Adrenal gland (tissue), 12 donors: Measurements from ENCODE around the gene GRIN2D. TPM values are rescaled to one million over a fixed set of nuclear protein-coding genes. Genes with fewer than 3 reads are reported as not detected.

ENCODE experiments used
- DNase-seq, 7 donors: peaks; one replicate each; pipeline ENCODE4 v3.0.0-alpha.2; 2019 to 2020
- H3K27ac ChIP-seq, 5 donors: fragments of 200-600 bp; sonication (generic) in 4 of 5; 1 replicate in 3 of 5; 2 replicates in 2 of 5; pipeline versions ENCODE4 v1.5.1 to v1.8.0; 2016 to 2020; ENCODE audit warnings: mild to moderate bottlenecking in 1 of 5
- H3K27me3 ChIP-seq: fragments of 200-600 bp; 2 replicates; pipeline ENCODE4 v1.8.0; 2021
- H3K36me3 ChIP-seq, 2 donors: fragments of 200-600 bp; replicated peaks in 1 of 2; 1 replicate in 1 of 2; 2 replicates in 1 of 2; pipeline versions ENCODE4 v1.5.1 to v1.8.0; 2018 to 2022
- H3K4me1 ChIP-seq, 2 donors: fragments of 200-600 bp; replicated peaks in 1 of 2; 1 replicate in 1 of 2; 2 replicates in 1 of 2; pipeline versions ENCODE4 v1.5.1 to v1.8.0; 2018 to 2021
- H3K4me3 ChIP-seq, 4 donors: fragments of 200-600 bp; sonication (generic) in 3 of 4; one replicate each; pipeline ENCODE4 v1.5.1; 2016 to 2018
- H3K9me3 ChIP-seq, 3 donors: fragments of 200-600 bp; sonication (generic) in 1 of 3; replicated peaks in 1 of 3; 1 replicate in 2 of 3; 2 replicates in 1 of 3; pipeline versions ENCODE4 v1.5.1 to v1.8.0; 2016 to 2021
- POLR2A ChIP-seq, 2 donors: fragments of 450-650 bp; IDR thresholded peaks; one replicate each; pipeline ENCODE4 v1.6.1; 2017; ENCODE audit warnings: antibody characterized with exemption in 2 of 2, mild to moderate bottlenecking in 2 of 2, moderate library complexity in 1 of 2
- WGBS, 4 donors: extraction: QIAGEN DNeasy Blood & Tissue Kit in 2 of 4; methylation state at CpG; one replicate each; pipeline versions ENCODE4 v1.1.5 to v1.1.7; 2013 to 2017; 5-methylcytosine and 5-hydroxymethylcytosine counted together
- intact Hi-C, 2 donors: fragments of 100-400 bp; cut with DNase I; formaldehyde crosslinking; loops; one replicate each; pipeline versions ENCODE4 v1.14.1 to v1.15.0; 2022 to 2023
- polyA plus RNA-seq, 3 donors: library from polyadenylated mRNA; stranded (reverse); fragments of 200-250 nt in 2 of 3; fragments of 350-450 nt in 1 of 3; fragmentation: Illumina TruSeq in 1 of 3; extraction: RNeasy Lipid Tissue Mini Kit (QIAGEN cat#74804) in 1 of 3; gene quantifications; one replicate each; pipeline ENCODE4 v1.2.3, GENCODE V29; 2013 to 2014
- total RNA-seq, 9 donors: library from RNA; depleted of rRNA in 4 of 9; stranded (reverse); fragments of >200 nt in 4 of 9; fragments of 120-200 nt in 1 of 9; fragmentation: NEBNext Ultra II Directional in 1 of 9; extraction: Animal tissue kit (Norgen Biotek cat#: 25700) in 1 of 9; gene quantifications; one replicate each; pipeline versions ENCODE4 v1.1.0 to v1.2.4, GENCODE V29; 2013 to 2023
- TF ChIP-seq, protein P1 (sequence below), 6 experiments: fragments of 450-650 bp in 4 of 6; fragments of 200-600 bp in 2 of 6; sonication (generic) in 1 of 6; IDR thresholded peaks; 1 replicate in 5 of 6; 2 replicates in 1 of 6; pipeline versions ENCODE4 v1.5.1 to v1.8.0; 2016 to 2021; ENCODE audit warnings: antibody characterized with exemption in 6 of 6, mild to moderate bottlenecking in 2 of 6, moderate library complexity in 1 of 6
- donor health status: healthy with polysubstance abuse.
- donor health status: Bipolar disorder and iron deficiency.
- donor health status: DM: yes; HTN: yes; CAD: no.
- donor health status: DM: no; HTN: no; CAD: no.
- donor health status: DM: no; HTN: no; CAD: no.
- donor health status: DM: yes; HTN: yes; CAD: no.

The GRIN2D gene
- total and polyA plus RNA-seq, 12 donors: 0.11 to 1.8 (median 0.61) TPM

DNA sequence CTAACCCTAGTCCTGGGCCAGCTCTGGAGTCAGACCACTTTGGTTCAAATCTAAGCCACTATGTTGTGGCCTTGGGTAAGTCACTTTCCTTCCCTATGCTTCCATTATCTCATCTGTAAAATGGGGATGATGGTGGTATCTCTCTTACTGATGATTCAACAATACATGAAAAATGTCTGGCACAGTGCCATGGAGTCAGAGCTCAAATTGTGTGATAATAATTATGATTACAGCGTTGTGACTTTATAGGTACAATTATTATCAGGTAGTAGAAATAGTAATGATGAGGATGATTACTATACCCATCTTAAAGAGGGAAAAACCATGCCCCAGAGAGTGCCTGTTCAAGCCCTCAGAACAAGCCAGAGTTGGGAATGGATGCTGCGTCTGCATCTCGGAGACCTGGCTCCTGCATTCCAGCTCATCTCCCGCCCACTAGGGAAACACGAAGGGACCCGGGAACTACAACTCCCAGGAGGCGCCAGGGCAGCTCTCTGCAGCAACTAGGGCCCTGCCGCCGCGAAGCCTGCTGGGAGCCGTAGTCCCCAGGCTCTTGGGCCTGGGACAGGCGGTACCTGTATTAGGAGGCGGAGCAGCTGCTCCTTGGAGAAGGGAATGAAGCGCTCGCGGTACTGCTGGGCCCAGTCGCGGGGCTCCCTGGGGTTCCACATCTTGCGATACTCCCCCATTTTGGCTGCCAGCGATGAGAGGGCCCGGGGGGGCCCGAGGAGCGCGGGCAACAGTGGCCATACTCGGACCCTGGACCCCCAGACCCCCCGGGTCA, 30.6 kb upstream of the GRIN2D start:
- peaks cover 4 to 8% of the 10 kb centered on the region in 2 donors for H3K4me1 ChIP-seq
- peak; percentile 94 to 98 (median 97) for DNase-seq
- intact Hi-C loops: no loop called here
- peak overlapping the region; percentile 3 to 81 (median 32) for H3K4me3 ChIP-seq
- peak in 1 of 2 donors; percentile 70 for TF ChIP-seq POLR2A (IDR thresholded peaks at IDR 0.05)
- TF ChIP-seq, protein P1, sequence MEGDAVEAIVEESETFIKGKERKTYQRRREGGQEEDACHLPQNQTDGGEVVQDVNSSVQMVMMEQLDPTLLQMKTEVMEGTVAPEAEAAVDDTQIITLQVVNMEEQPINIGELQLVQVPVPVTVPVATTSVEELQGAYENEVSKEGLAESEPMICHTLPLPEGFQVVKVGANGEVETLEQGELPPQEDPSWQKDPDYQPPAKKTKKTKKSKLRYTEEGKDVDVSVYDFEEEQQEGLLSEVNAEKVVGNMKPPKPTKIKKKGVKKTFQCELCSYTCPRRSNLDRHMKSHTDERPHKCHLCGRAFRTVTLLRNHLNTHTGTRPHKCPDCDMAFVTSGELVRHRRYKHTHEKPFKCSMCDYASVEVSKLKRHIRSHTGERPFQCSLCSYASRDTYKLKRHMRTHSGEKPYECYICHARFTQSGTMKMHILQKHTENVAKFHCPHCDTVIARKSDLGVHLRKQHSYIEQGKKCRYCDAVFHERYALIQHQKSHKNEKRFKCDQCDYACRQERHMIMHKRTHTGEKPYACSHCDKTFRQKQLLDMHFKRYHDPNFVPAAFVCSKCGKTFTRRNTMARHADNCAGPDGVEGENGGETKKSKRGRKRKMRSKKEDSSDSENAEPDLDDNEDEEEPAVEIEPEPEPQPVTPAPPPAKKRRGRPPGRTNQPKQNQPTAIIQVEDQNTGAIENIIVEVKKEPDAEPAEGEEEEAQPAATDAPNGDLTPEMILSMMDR (IDR thresholded peaks at IDR 0.05): peak in 3 of 6 experiments; percentile 2 to 30 (median 12)
- no peaks in the 10 kb centered on the region for H3K36me3 ChIP-seq
- H3K27ac ChIP-seq: peak overlapping the region; percentile 87 to 95 (median 92)
- H3K9me3 ChIP-seq: no peaks in the 10 kb centered on the region
- 4 to 7% (median 5%) methylated on average over 13 to 26 of the region's 26 CpGs for WGBS, 4 donors
- no peaks in the 10 kb centered on the region for H3K27me3 ChIP-seq

DNA sequence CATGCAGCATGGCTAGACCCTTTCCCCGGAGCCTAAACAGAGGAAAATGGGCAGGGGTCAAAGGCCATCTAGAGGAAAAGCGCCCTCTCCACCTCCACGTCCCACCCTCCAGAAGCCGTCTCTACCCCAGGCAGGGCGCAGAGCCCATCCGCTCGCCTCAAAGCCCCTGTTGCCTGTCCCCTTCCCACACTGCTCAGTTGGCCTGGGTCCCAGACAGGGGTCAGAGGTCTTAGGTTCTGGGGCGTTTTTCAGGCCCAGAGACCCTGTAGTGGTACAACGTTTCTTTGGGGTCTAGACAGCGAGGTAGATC, 30.0 kb upstream of the GRIN2D start:
- DNase-seq: peak in 2 of 7 donors; percentile 69 to 74
- H3K36me3 ChIP-seq: no peaks in the 10 kb centered on the region
- 0 to 2% (median 2%) methylated on average over 5 to 10 of the region's 10 CpGs; no CpG with 5 or more reads in 1 of the 4 donors for WGBS, 4 donors
- H3K4me3 ChIP-seq: peak overlapping the region; percentile 3 to 81 (median 32)
- intact Hi-C loops: no loop called here
- no peaks in the 10 kb centered on the region for H3K9me3 ChIP-seq
- peak overlapping the region; percentile 87 to 95 (median 92) for H3K27ac ChIP-seq
- peak in 1 of 2 donors; percentile 6 for TF ChIP-seq POLR2A (IDR thresholded peaks at IDR 0.05)
- TF ChIP-seq, protein P1 (IDR thresholded peaks at IDR 0.05): no peak
- no peaks in the 10 kb centered on the region for H3K27me3 ChIP-seq
- H3K4me1 ChIP-seq: peaks cover 4 to 8% of the 10 kb centered on the region in 2 donors

DNA sequence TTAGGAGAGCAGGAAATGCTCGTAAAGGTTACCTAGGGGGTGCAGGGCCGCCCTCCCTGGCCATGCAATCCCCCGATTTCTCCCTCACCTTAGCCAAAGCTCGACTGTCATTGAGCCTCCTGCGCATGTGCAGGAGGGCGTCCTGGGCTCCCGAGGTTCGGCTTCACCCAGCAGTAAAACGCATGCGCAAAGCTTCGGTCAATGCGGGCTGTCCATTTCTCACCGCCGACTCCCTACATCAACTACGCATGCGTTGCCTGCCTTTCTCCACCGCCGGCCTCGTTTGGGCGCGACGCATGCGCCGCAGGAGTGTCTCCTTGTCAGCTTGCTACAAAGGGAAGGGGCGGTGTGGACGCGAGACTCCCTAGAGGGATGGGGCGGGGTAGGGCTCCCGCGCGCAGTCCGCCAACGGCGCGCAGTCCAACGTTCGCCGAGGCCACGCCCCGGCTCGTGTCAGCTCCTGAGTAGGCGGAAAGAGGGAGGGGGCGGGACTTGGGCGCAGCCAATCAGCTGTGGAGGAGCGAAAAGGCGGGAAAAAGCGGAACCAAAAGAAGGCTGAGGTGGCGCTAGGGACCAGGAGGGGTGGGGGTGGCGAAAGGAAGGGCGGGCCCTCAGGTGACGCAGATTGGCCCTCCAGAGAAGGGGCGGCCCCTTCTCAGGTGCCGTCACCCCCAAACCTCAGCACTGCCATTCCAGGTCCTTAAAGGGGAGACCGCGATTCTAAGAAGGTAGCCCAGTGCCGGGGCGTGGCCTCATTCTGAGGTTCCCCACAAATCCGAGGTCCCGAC, 29.5 kb upstream of the GRIN2D start, which contains the start of the genes SYNGR4 and TMEM143:
TSS of gene SYNGR4 (plus strand) at position 558 of the 788 bp plus-strand sequence. CDS start 1,476 bp downstream, outside the sequence.
TSS of gene TMEM143 (minus strand) at position 131 of the 788 bp plus-strand sequence. CDS start at position 111, 20 bp downstream.
- Histone ChIP-seq H3K4me3 (peak within 1 kb of the TSS; percentile 3 to 81 (median 32)), H3K36me3 (no peaks in the 10 kb centered on the region), H3K27me3 (no peaks in the 10 kb centered on the region), H3K4me1 (peaks cover 4 to 8% of the 10 kb centered on the region in 2 donors), H3K9me3 (no peaks in the 10 kb centered on the region), H3K27ac (peak within 1 kb of the TSS; percentile 87 to 95 (median 92))
- DNase-seq: peak; percentile 98 to 100 (median 99)
- intact Hi-C loops: no loop called here
- 0 to 1% (median 0%) methylated on average over 13 to 59 of the region's 59 CpGs for WGBS, 4 donors
- TF ChIP-seq POLR2A (IDR thresholded peaks at IDR 0.05): peak; percentile 32 to 65
- TF ChIP-seq, protein P1 (IDR thresholded peaks at IDR 0.05): no peak
